Measurements from ENCODE around the gene SDK2. TPM values are rescaled to one million over a fixed set of nuclear protein-coding genes. Genes with fewer than 3 reads are reported as not detected.

SDK2 gene
- total RNA-seq, 1 donor from 2014 or later = 31.8 TPM

- peak in 1 of 2 experiments; percentile 7 for DNase-seq (ENCODE audit: low spot score in 2 of 2, unreplicated experiment in 2 of 2)
- Mint-ChIP-seq H3K27me3 (ENCODE audit: low read depth) (peaks cover 35% of the 10 kb centered on the region), H3K4me3 (no peak overlapping the region), H3K9me3 (peaks cover 19% of the 10 kb centered on the region), H3K4me1 (peaks cover 2% of the 10 kb centered on the region), H3K36me3 (no peaks in the 10 kb centered on the region), H3K27ac (no peak overlapping the region)
- no peak for TF ChIP-seq CTCF (IDR thresholded peaks at IDR 0.05; ENCODE audit: unreplicated experiment)
These were observed 6.5 kb upstream of the SDK2 start for GRCh38 chr17:73650617-73651200.

- peak in 1 of 2 experiments; percentile 35 for DNase-seq (ENCODE audit: low spot score in 2 of 2, unreplicated experiment in 2 of 2)
- Mint-ChIP-seq H3K27me3 (ENCODE audit: low read depth) (peaks cover 34% of the 10 kb centered on the region), H3K4me3 (no peak overlapping the region), H3K36me3 (no peaks in the 10 kb centered on the region), H3K27ac (no peak overlapping the region), H3K4me1 (peaks cover 6% of the 10 kb centered on the region), H3K9me3 (peaks cover 19% of the 10 kb centered on the region)
- no peak for TF ChIP-seq CTCF (IDR thresholded peaks at IDR 0.05; ENCODE audit: unreplicated experiment)
These were observed 5.9 kb upstream of the SDK2 start for GRCh38 chr17:73650140-73650539.

DNA sequence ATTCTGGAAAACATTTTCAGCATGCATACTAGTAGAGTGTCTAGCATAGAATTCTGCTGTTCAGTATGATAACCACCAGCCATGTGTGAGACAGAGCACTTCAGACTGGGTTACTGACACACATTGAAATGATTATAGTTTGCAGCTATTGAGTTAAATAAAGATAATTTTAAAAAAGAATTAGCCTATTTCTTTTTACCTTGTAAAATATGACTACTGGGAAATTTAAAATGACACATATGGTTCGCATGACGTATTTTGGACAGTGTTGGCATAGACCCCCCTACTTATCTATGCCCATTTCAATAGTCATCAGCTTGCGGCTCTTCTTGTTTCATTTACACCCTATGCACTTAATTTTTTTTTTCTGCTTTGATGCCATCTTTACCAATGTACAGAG lies 4.7 kb upstream of the SDK2 start:
- TF ChIP-seq CTCF (IDR thresholded peaks at IDR 0.05; ENCODE audit: unreplicated experiment) = no peak
- H3K27ac Mint-ChIP-seq = no peak overlapping the region
- H3K4me3 Mint-ChIP-seq = no peak overlapping the region
- H3K36me3 Mint-ChIP-seq = no peaks in the 10 kb centered on the region
- H3K4me1 Mint-ChIP-seq = peaks cover 8% of the 10 kb centered on the region
- H3K27me3 Mint-ChIP-seq (ENCODE audit: low read depth) = peaks cover 34% of the 10 kb centered on the region
- no peak for DNase-seq (ENCODE audit: low spot score in 2 of 2, unreplicated experiment in 2 of 2)
- H3K9me3 Mint-ChIP-seq = peaks cover 8% of the 10 kb centered on the region

- Mint-ChIP-seq H3K27me3 (ENCODE audit: low read depth) (peaks cover 34% of the 10 kb centered on the region), H3K27ac (no peak overlapping the region), H3K4me1 (peaks cover 9% of the 10 kb centered on the region), H3K36me3 (no peaks in the 10 kb centered on the region), H3K4me3 (no peak overlapping the region), H3K9me3 (peaks cover 5% of the 10 kb centered on the region)
- TF ChIP-seq CTCF (IDR thresholded peaks at IDR 0.05; ENCODE audit: unreplicated experiment) = no peak
- no peak for DNase-seq (ENCODE audit: low spot score in 2 of 2, unreplicated experiment in 2 of 2)
These were observed 4.2 kb upstream of the SDK2 start for GRCh38 chr17:73648543-73648820.

DNA sequence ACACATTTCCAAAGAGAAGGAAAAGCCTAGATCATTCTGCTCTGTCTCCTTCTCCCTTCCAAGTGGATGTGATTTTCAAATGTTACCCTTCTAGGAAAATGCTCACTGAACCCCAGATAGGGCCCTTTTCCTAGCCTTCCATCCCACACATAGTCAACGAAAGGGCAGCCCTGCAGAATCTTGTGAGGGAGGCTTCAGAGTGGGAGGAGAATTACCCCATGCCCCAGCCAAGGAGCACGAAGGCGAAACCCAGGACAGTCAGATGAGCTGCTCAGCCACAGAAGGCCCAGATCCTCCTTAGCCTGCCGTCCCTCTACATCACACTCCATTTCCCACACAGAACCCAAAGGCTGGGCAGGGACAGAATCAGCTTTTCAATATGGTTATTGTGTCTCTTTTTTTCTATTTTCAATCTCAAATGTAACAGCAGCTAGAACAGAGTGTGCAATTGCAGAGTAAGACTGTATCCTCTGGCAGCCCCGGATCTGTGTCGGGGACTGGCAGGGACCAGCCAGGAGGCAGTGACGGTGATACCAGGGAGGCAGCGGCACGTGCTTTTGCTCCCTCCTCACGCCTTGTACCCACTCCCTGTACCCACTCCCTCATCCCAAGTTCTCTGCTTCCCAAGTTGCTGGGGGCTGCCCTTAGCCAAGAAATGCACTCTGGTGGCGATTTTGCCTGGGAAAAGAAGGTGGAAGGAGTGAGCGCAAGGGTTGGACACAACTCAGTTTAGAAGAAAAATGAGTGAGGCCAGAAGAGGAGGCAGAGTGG lies 3.7 kb upstream of the SDK2 start:
- no peak for TF ChIP-seq CTCF (IDR thresholded peaks at IDR 0.05; ENCODE audit: unreplicated experiment)
- H3K4me1 Mint-ChIP-seq = peaks cover 10% of the 10 kb centered on the region
- no peaks in the 10 kb centered on the region for H3K9me3 Mint-ChIP-seq
- no peak overlapping the region for H3K27ac Mint-ChIP-seq
- no peak for DNase-seq (ENCODE audit: low spot score in 2 of 2, unreplicated experiment in 2 of 2)
- no peaks in the 10 kb centered on the region for H3K36me3 Mint-ChIP-seq
- H3K4me3 Mint-ChIP-seq = no peak overlapping the region
- peaks cover 35% of the 10 kb centered on the region for H3K27me3 Mint-ChIP-seq (ENCODE audit: low read depth)

All from mesothelial cell of epicardium (in vitro differentiated cells).